GM06990 (cell line): ENCODE data around the gene GAL.

Experiments used
- DNase-seq: peaks from one replicate; pipeline ENCODE4 v3.0.0-alpha.2; 2011; ENCODE audit not compliant: insufficient read length; ENCODE audit errors: extremely low read depth
- H3K27me3 ChIP-seq: replicated peaks from 2 replicates; pipeline ENCODE4 v1.6.0; 2011; ENCODE audit warnings: low read length; ENCODE audit not compliant: control insufficient read depth, insufficient read depth
- H3K36me3 ChIP-seq: 2 replicates; pipeline ENCODE4 v1.5.1; 2011; ENCODE audit warnings: low read length; ENCODE audit not compliant: control insufficient read depth, insufficient read depth
- H3K4me3 ChIP-seq: replicated peaks from 2 replicates; pipeline ENCODE4 v1.5.1; 2011; ENCODE audit warnings: low read depth, mild to moderate bottlenecking, control low read depth, low read length
- CTCF ChIP-seq: IDR thresholded peaks from 2 replicates; pipeline ENCODE4 v1.5.1; 2011; ENCODE audit warnings: low read length, control low read depth, mild to moderate bottlenecking, inconsistent platforms; ENCODE audit not compliant: insufficient read depth, poor library complexity, severe bottlenecking

Gene GAL

GRCh38 chr11:68724293-68724692 lies 39.9 kb downstream of the GAL start:
- no peak for DNase-seq
- Histone ChIP-seq H3K27me3 (peaks cover 1% of the 10 kb centered on the region), H3K36me3 (no peaks in the 10 kb centered on the region), H3K4me3 (no peak overlapping the region)
- no peak for TF ChIP-seq CTCF

- H3K4me3 ChIP-seq: no peak overlapping the region
- H3K36me3 ChIP-seq: no peaks in the 10 kb centered on the region
- H3K27me3 ChIP-seq: peaks cover 1% of the 10 kb centered on the region
- no peak for DNase-seq
- TF ChIP-seq CTCF: no peak
These were observed 43.4 kb downstream of the GAL start for GRCh38 chr11:68727783-68728182.

GRCh38 chr11:68734111-68734510 lies 49.8 kb downstream of the GAL start:
- no peak for DNase-seq
- TF ChIP-seq CTCF: no peak
- Histone ChIP-seq H3K36me3 (no peaks in the 10 kb centered on the region), H3K4me3 (no peak overlapping the region), H3K27me3 (no peaks in the 10 kb centered on the region; the same call in 1 of the 2 replicates)

GRCh38 chr11:68735125-68735524 lies 50.8 kb downstream of the GAL start:
- no peaks in the 10 kb centered on the region for H3K36me3 ChIP-seq
- TF ChIP-seq CTCF: no peak
- no peaks in the 10 kb centered on the region; the same call in 1 of the 2 replicates for H3K27me3 ChIP-seq
- no peak overlapping the region for H3K4me3 ChIP-seq
- DNase-seq: no peak

GRCh38 chr11:68735646-68736045 lies 51.3 kb downstream of the GAL start:
- no peaks in the 10 kb centered on the region for H3K36me3 ChIP-seq
- no peaks in the 10 kb centered on the region; the same call in 1 of the 2 replicates for H3K27me3 ChIP-seq
- TF ChIP-seq CTCF: no peak
- DNase-seq: no peak
- H3K4me3 ChIP-seq: no peak overlapping the region
